NCI-H524 (cell line): Measurements from ENCODE around the gene TRNAU1AP.
A peak's percentile ranks its signal among the peaks of the same experiment; 100 is the strongest.
"Not testable (repeated sequence)": the region's sequence is repeated elsewhere in the genome, so short reads cannot be mapped to it uniquely, and the experiment has no call there.

Experiments
- DNase-seq, 2 experiments: peaks; one replicate each; lab custom pipeline; 2025; lab: John Stamatoyannopoulos, UW

The TRNAU1AP gene

DNA sequence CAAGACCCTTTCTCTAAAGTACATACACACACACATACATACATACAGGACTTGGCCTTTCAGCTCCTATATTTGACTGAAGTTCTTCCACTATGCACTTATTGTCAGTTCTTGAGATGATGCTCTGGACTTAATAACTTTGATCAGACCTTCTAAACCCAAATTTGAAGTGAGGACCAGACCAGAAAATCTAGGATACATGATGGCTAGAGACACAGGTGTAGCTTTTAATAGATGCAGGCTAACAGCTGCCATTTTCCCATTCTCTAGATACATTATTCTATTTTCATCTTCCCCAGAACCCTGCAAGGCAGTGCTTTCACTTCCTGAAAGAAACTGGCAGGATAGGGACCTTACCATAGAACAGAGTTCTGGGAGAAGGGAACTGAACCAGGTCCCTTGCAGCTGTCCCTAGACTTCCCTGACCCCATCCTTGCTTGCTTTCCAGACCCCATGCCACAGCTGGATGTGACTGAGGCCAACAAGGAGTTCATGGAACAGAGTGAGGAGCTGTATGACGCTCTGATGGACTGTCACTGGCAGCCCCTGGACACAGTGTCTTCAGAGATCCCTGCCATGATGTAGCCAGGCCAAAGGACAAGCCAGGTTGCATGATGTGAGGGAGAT, 24.3 kb downstream of the TRNAU1AP start:
- DNase-seq = no peak

DNA sequence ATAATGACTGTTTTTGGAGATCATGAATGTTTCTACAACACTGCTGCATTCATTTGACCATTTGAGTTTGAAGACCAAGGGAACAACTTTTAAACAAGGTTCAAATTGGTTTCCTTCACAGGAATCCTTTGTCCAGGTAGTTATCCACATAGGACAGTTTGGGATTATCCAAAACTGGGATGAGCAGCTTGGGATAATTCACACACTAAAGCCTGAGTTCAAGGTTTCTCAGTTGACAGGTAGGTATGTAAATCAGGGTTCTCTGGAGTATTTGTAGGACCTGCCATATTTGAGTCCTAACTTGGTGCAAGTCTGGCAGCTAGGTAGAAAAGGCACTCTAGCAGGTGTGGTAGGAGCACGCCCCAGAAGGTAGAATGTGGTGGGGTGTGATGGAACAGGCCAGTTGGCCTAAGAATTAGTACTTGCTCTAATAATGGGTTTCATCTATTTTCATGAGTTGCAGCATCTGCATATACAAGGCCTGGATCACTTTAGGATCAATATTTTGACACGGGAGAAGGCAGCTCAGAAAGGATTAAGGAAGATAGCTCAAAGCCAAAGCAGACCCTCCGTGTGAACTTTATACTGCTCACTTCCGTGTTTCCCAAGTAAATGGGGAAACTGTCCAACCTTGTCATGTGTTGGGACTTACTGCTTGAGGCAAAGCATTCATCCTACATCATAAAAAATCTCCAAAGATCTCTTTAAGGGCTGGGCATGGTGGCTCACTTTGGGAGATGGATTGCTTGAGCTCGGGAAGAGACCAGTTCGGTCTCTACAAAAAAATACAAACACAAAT, 25.1 kb downstream of the TRNAU1AP start:
- DNase-seq = no peak

DNA sequence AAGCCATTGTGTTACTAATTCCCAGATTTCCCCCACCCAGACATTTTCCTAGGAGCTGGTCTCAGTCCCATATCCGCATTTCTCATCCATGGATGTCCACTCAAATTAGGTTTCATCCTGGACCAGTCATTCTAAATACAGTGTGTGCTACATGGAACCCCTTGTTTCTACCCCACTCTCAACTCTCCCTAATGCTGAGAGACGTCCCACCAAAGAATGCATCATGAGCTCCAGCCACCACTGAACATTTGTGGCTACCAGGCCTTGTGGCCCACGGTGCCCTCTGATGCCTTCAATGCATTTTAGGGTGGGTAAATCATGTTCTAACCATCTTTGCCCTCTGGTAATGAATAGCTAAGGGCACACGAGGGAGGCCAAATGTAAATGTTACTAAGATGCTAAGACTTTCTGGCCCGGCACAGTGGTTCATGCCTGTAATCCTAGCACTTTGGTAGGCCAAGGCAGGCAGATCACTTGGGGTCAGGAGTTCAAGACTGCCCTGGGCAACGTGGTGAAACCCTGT, 25.9 kb downstream of the TRNAU1AP start:
- no peak for DNase-seq

DNA sequence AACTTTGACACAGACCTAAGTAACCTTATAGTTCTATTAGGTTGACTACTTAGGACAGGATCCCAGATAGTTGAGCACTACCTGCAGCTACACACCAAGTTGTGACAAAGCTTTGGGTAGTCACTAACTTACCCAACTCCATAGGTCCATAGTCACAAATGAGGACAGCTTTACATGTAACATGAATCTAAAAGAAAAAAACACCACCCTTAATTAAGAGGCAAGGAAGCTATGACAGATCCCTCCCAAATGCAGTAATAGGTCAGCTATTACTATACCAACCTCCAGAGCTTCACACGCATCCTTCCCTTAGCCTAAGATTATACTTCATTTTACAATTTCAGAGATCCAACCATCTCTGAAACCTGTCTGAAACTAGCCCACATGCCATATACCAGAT, 26.5 kb downstream of the TRNAU1AP start:
- DNase-seq = no peak

DNA sequence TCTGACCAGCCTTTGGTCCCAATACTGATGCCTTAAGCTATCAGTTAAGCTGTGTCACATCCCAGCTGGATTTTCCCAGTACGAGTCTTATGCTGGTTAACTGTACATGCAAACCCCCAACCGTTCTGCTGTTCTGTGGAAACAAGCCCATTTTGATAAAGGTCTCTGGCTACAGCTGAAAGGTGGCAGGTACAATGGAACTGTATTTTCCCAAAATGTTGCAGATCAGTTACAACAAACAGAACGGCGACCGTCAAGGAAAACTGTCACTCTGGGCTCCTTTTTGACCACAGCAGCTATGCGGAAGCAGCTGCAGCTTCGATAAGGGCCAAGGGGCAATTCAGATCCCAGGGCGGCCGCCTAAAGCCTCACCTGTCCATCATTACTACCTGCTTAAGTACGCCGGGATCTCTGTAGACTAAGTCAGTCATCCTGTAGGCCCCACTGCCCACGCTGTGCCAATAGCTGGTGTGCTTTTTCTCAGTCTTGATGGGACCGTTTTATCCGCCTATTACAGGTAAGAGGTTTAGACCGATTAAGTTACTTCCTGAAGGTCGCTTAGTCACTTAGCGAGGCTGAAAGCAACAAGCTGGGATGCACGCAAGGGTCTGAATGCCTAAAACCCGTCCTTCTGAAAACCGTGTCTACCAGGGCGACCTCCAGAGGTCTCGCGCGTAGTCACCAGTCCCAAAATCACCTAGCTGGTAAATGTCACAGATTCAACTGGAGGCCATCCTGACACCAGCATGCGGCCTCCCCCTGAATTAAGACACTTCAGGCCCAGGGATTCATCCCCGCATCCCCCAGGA, 28.0 kb downstream of the TRNAU1AP start:
- DNase-seq = peak; percentile 21 to 74

DNA sequence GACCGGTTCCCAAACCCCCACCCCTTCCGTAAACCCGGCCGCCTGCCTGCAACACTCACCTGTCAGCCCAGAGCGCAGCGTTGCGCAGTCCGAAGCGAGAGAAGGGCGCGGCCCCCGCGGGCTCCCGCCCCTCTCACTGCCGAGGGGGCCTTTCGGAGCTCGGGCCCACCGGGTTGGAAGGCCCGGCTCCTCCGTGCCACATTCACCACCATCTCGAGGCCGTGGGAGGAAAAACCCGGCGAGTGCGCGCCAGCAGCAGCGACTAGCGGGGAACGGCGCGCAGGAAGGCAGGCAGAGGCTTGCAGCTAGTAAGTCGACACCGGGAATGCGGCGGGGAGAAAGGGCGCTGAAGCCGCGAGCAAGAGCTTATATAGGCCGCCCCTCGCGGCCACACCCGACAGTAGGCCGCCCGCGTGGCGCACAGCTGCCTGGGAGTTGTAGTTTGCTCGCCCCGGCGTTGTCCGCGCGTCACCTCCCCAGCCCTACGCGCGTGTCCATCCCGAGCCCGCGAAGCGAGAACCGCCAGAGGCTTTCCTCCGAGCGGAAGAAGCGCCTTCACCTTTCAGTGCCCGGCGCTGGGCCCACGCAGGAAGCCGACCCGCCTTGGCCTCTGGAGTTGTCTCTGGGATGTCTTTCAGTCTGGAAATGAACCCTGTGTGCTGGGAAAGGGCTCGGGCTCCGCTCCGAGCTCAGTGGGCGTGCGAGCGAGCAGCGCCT, 28.8 kb downstream of the TRNAU1AP start:
- DNase-seq = peak; percentile 79 to 95

DNA sequence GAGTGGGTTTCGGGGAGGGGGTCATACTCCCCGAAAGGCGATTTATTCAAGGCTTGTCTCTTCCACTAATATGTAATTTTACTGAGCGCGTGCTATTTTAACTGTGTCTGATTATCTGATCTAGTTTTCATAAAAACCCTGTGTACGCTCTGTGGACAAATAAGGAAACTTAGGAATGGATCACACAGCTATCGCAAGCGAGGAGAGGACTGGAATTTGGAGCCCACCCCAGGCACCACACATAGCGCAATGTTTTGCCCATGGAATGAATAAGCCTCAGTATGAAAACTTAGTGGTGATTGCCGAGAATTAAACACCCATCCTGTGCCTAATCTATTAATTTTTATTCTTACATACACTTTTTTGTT, 29.3 kb downstream of the TRNAU1AP start:
- no peak for DNase-seq

DNA sequence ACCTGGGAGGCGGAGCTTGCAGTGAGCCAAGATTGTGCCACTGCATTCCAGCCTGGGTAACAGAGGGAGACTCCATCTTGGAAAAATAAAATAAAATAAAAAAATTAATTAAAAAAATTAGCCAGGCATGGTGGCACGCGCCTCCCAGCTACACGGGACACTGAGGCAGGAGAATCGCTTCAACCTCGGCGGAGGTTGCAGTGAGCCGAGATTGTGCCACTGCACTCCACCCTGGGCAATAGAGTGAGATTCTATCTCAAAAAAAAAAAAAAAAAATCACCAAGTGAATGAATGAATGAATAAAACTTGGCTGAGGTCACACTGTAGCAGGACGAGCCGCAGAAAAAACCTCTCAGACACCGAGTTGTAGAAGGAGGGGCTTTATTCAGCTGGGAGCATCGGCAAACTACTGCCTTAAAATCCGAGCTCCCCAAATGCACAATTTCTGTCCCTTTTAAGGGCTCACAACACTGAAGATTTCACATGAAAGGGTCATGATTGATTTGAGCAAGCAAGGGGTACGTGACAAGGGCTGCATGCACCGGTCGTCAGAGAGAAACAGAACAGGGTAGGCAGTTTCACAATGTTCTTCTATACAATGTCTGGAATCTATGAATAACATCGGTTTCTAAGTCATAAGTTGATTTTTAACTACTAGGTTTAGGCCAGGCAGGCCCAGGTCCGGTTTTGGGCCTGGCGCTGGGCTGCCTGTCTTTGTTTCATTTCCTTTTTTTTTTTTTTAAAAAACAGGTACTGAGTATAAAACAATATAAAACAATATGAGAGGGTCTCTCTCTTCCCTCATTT, 33.9 kb downstream of the TRNAU1AP start:
- DNase-seq = not testable (repeated sequence)

DNA sequence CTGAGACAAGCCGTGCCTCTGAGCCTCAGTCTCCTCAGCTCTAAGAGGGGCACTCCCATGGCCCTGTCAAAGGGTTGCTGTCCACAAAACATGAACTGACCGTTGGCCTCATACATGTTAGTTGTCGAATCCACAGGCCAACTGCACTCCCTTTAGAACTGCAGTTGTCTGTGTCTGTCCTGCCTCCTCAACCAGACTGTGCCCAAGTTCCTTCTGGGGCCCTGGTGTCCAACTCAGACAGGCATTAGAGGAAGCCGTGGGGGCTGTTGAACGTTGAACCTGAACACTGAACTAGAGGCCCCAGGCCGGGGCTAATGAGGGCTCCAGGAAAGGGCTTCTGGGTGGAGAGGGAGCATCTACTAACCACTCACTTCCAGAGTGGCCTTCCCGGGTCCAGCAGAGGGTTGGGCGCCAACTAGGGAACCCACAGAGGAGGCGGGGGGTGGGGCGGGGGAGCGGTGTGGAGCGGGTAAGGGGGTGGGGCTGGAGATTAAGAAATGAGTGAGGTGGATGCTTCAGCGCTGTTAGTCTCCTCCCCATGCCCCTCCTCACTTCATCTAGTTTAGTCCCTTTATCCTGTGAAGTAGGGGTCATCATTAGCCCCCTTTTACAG, 38.9 kb downstream of the TRNAU1AP start, which contains the start of gene RAB42:
Gene RAB42, plus strand, starts transcription at position 558 of the 613 bp plus-strand sequence. CDS start 247 bp downstream, outside the sequence.
- DNase-seq = peak in 1 of 2 experiments; percentile 4

DNA sequence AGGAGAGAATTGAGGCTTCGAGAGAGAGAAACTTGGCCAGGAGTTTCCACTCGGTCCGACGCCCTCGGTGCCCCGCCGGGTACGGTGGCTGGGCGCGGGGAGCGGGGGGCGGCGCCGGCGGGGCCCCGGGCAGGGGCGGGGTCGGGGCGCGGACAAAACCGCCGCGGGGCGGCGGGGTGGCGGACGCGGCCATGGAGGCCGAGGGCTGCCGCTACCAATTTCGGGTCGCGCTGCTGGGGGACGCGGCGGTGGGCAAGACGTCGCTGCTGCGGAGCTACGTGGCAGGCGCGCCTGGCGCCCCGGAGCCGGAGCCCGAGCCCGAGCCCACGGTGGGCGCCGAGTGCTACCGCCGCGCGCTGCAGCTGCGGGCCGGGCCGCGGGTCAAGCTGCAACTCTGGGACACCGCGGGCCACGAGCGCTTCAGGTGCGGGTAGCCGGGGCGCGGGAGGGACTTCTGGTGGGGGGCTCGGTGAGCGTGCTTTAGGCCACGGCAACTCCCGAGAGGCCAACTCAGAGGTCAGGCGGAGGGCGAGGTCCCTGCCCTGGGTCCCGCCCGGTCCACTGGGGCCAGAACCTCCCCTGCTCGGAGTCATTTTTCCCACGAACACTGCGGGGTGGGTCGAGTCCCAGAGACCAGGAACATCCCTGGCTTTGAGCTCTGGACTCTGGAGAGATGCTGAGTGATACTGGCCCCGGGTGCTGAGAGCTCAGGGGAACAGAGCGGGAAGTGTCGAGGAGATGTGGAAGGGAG, 39.6 kb downstream of the TRNAU1AP start:
- DNase-seq = no peak

DNA sequence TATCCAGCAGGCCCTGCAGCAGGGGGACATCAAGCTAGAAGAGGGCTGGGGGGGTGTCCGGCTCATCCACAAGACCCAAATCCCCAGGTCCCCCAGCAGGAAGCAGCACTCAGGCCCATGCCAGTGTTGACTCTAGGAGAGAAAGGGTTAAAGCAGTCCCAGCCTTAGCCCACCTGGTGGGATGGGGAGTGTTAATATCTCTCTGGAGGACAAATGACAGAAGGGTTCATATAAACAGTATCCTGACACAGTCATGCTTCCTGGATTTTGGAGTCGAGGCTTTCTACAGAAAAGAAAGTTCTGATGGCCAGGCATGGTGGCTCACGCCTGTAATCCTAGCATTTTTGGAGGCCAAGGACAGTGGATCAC, 41.1 kb downstream of the TRNAU1AP start:
- DNase-seq = not testable (repeated sequence)

DNA sequence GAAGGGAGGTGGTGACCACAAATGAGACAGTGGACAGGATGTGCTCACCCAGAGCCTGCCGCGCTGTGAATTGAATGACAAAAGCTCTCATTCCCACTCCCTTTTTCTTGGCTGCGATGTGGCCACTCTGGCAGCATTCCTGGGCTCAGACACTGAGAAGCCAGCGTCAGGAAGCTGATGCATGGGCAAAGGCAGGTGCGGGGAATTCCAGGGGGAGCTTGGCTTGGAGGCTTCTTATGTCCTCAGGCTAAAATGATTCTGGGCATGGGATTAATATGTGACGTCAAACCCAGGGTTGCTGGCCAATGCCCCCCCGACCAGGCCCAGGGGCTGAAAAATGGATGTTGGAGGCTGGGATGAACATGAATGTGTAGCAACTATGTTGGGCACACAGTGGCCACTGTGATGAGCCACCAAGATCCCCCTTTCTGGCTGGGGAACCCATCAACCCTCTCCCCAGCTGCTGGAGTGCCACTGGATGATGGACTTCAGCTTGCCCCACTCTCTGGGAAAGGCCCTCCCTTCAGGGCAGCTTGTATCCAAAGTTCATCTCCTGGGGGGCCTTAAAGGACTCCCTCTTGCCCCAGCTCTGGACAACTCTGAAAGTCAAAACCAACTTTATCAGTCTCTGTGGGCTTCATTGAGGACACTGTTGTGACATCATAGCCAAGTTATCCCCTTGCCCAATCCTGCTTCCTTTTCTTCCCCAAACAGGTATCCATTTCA, 42.0 kb downstream of the TRNAU1AP start:
- DNase-seq = not testable (repeated sequence)

DNA sequence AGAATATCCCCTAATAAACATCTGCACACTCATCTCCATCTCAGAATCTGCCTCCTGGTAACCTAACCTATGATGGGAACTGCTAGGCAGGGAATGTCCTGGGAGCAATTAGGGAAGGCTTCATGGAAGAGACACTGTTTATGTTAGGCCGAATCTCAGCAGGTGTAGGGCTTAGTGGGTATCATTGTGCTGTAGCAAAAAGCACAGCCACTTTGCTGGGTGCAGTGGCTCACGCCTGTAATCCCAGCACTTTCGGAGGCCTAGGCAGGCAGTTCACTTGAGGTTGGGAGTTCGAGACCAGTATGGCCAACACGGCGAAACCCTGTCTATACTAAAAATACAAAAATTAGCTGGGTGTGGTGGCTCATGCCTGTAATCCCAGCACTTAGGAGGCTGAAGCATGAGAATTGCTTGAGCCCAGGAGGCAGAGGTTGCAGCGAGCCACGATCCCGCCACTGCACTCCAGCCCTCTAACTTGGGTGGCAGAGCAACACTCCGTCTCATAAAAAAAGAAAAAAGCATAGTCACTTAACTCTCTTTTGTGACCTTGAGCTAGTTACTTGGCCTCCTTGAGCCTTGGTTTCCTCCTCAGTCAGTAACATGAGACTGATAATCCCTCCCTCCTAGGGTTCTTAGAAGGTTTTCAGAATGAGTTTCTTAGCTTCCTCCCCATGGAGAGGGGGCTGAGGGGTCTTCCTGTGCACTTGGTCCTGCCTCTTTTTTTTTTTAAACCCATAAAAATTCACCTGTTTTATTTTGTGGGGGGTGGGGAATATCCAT, 42.7 kb downstream of the TRNAU1AP start:
- DNase-seq = no peak

DNA sequence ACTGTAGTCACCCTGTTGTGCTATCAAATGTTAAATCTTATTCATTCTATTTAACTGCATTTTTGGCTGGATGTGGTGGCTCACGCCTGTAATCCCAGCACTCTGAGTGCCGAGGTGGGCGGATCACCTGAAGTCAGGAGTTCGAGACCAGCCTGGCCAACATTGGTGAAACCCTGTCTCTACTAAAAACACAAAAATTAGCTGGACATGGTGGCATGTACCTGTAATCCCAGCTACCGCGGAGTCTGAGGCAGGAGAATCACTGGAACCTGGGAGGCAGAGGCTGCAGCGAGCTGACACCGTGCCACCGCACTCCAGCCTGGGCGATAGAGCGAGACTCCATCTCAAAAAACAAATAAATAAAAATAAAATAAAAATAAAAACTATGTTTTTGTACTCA, 43.4 kb downstream of the TRNAU1AP start:
- DNase-seq = not testable (repeated sequence)

DNA sequence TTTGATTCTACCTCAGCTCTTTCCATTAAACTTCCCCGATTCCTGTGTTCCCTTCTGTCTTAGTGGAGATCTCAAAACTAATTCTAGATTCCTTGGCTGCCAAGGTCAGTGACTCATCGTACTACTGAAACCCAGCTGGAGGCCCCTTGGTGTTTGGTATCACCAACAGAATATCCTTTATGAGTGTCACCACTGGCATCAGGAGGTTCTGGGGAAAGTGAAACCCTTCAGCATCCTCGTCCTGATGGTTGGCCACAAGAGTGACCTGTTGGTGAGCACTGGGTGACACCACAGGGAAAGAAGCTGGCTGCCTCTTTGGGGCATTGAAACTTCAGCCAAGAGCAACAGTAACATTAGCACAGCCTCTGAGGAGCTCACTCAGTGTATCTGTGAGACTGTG, 48.8 kb downstream of the TRNAU1AP start:
- DNase-seq = no peak

DNA sequence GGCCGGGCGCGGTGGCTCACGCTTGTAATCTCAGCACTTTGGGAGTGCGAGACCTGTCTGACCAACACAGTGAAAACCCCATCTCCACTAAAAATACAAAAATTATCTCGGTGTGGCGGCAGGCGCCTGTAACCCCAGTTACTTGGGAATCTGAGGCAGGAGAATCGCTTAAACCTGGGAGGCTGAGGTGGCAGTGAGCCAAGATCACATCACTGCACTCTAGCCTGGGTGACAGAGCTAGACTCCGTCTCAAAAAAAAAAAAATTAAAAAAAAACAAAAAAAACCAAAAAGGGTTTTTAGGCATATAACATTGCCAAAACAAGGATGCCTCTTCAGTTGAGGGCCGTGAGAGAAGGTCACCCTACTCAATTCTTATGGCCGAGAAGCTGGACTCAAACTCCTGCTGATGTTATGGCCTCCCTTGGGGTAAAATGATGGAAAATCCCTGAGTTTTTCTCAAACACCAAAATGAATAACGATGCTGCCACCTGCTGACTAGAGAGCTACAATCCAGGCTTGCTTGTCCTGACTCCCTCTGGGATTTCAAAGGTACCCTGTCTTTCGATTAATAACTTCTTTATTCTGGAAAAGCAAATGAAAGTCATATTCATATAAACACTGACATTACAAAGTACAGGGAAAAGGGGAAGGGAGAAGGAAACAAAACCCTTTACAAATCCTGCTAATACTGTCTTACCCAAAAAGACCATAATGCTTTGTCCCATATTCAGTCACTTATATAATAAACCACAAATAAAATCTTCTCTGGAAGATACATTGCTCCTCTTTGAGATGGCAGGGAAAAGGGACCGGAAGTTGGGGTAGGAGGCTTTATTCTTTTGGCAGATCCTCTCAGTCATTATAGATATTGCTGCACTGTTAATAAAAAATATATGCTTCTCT, 49.9 kb downstream of the TRNAU1AP start:
- peak; percentile 26 to 70 for DNase-seq

DNA sequence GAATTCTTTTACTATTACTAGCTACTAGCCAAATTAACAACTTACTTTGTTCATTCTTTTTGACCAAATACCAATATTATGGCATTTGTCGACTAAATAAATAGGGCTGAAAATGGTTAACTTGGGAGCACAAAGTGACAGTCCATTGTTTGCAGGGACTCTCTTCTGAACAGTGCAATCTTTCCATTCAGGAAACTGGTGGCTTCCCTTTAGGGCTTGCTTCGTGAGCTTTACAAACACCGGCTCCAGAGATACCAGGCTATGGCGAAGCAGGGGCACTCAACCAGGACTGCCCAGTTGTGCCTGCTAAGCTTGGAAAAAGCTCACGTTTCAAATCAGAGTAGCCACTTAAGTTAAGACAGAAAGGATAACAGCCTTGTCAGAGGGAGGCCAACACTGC, 51.5 kb downstream of the TRNAU1AP start:
- no peak for DNase-seq
